Measurements from ENCODE around the gene MAB21L4. TPM values are rescaled to one million over a fixed set of nuclear protein-coding genes. Genes with fewer than 3 reads are reported as not detected.

Gene MAB21L4
- total RNA-seq, 2 donors from 2014 or later, result not detected

DNA sequence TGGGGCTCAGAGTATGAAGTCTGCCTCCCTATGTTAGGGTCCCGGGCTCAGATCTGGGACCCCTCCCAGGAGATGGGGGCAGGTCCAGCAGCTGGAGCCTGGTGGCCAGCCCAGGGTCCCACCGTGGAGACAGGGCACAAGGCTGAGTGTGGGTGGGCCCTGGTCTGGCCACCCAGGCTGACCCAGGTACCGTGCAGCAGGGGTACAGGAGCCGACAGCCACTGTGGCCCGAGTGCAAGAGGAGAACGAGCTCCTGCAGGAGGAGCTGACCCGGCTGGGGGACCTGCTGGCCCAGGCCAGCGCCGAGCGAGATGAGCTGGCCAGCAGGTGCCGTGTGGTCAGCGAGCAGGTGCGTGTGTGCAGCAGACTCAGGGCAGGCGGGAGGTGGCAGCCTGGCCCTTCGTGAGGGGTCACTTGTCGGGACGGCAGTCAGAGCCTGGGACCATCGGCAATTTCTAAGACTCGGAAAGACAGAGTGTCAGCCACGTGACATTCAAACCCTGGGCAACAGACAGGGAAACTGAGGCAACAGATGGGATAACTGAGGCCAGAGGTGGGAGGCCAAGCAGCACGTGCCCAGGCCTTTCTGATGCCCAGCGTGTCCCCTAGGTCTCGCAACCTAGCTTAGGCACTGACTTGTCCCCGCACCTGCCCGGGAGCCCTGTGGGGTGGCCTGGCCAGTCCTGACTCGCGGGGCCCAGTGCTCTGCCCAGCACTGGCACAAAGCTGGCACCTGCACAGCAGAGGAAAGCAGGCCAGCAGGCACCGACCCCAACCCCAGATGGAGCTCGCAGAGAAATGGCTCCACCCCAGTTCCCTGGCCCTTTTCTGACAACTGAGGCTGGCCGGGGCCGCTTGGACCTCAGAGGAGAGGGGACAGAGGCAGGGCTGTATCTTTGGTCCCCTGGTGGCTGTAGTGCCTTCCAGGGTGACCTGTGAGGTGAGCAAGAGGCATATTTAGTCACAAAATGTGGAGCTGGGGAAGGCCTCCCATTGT is 24.1 kb upstream of the MAB21L4 start:
- no peak for DNase-seq (ENCODE audit: low spot score)
- no peak overlapping the region for H3K27ac ChIP-seq
- peaks cover 13 to 20% of the 10 kb centered on the region in 2 donors for H3K4me1 ChIP-seq (ENCODE audit: control insufficient read depth in 1 of 2, low read depth in 2 of 2)

DNA sequence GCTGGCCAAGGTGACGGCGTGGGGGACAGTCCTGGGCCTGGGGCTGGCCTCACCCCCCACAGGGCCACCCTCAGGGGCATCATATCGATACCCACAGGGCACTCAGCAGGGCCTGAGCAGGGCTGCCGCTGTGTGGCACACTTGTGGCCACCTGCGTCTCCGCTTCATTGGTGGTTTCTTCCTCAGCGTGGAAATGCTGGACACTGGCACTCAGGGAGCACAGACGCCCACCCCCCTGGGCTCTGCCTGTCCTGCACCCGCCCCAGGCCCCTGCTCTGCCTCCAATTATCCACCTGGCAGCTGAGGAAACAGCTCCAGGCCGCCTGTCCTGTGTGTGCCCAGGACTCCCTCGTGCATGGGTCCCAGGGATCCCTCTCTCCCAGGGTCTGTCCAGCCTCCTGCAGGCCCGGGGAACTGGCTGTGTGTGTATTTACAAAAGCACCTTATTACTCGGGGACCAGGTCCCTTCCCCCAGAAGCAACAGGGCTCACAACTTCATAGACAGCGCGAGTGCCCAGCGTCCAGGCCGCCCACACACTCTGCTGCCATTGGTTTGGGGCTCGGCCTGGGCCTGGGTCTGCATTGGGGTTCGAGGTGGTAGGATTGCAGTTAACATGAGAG is 23.3 kb upstream of the MAB21L4 start:
- H3K36me3 ChIP-seq, result no peaks in the 10 kb centered on the region
- H3K4me3 ChIP-seq, result no peak overlapping the region
- no peaks in the 10 kb centered on the region for H3K9me3 ChIP-seq
- H3K27ac ChIP-seq, result no peak overlapping the region
- ATAC-seq (ENCODE audit: insufficient number of reproducible peaks, low FRiP score, low read depth), result no peak
- no peak for DNase-seq (ENCODE audit: low spot score)
- TF ChIP-seq, protein P1, sequence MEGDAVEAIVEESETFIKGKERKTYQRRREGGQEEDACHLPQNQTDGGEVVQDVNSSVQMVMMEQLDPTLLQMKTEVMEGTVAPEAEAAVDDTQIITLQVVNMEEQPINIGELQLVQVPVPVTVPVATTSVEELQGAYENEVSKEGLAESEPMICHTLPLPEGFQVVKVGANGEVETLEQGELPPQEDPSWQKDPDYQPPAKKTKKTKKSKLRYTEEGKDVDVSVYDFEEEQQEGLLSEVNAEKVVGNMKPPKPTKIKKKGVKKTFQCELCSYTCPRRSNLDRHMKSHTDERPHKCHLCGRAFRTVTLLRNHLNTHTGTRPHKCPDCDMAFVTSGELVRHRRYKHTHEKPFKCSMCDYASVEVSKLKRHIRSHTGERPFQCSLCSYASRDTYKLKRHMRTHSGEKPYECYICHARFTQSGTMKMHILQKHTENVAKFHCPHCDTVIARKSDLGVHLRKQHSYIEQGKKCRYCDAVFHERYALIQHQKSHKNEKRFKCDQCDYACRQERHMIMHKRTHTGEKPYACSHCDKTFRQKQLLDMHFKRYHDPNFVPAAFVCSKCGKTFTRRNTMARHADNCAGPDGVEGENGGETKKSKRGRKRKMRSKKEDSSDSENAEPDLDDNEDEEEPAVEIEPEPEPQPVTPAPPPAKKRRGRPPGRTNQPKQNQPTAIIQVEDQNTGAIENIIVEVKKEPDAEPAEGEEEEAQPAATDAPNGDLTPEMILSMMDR (IDR thresholded peaks at IDR 0.05), result no peak
- H3K27me3 ChIP-seq (replicated peaks; ENCODE audit: insufficient read depth), result no peaks in the 10 kb centered on the region
- peaks cover 13 to 25% of the 10 kb centered on the region in 2 donors for H3K4me1 ChIP-seq (ENCODE audit: control insufficient read depth in 1 of 2, low read depth in 2 of 2)

More for the DNA sequence above, 24.1 kb upstream of the MAB21L4 start:
- Histone ChIP-seq H3K36me3 (no peaks in the 10 kb centered on the region), H3K9me3 (no peaks in the 10 kb centered on the region), H3K4me3 (no peak overlapping the region), H3K27me3 (replicated peaks; ENCODE audit: insufficient read depth) (no peaks in the 10 kb centered on the region)
- TF ChIP-seq, protein P1 (IDR thresholded peaks at IDR 0.05), result no peak
- ATAC-seq (ENCODE audit: insufficient number of reproducible peaks, low FRiP score, low read depth), result no peak

DNA sequence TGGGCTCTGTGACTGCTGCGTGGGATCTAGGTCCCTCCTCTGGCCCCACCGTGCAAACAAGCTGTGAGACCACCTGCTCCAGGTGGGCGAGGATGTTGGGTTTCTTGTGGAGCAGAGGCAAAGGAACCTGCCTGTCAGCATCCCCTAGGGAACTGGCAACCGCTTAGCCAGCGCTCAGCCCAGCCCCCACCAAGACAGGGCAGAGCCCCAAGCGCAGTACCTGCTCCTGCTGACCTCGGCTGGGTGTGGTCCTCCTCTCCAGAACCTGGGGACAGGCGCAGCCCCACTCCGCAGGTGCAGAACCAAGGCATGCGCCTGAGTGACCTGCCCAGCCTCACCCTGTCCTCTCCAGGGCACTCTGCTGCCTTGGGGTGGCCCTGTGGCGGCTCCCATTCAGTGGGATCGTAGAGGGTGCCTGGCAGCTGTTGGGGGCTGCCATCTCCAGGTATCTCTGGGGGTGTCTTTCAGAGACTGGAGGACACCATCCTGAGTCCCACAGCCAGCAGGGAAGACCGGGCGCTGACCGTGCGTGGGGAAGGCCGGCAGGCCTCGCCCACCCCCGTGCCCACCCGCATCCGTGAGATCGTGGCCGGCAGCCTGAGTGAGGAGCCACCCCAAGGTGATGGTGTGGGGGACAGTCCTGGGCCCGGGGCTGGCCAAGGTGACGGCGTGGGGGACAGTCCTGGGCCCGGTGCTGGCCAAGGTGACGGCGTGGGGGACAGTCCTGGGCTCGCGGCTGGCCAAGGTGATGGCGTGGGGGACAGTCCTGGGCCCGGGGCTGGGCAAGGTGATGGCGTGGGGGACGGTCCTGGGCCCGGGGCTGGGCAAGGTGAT is 22.5 kb upstream of the MAB21L4 start:
- Histone ChIP-seq H3K4me1 (ENCODE audit: control insufficient read depth in 1 of 2, low read depth in 2 of 2) (peaks cover 19 to 33% of the 10 kb centered on the region in 2 donors), H3K9me3 (no peaks in the 10 kb centered on the region), H3K36me3 (no peaks in the 10 kb centered on the region), H3K4me3 (no peak overlapping the region), H3K27me3 (replicated peaks; ENCODE audit: insufficient read depth) (no peaks in the 10 kb centered on the region), H3K27ac (no peak overlapping the region)
- ATAC-seq (ENCODE audit: insufficient number of reproducible peaks, low FRiP score, low read depth) (no peak), DNase-seq (ENCODE audit: low spot score) (no peak)
- TF ChIP-seq, protein P1 (IDR thresholded peaks at IDR 0.05), result no peak

DNA sequence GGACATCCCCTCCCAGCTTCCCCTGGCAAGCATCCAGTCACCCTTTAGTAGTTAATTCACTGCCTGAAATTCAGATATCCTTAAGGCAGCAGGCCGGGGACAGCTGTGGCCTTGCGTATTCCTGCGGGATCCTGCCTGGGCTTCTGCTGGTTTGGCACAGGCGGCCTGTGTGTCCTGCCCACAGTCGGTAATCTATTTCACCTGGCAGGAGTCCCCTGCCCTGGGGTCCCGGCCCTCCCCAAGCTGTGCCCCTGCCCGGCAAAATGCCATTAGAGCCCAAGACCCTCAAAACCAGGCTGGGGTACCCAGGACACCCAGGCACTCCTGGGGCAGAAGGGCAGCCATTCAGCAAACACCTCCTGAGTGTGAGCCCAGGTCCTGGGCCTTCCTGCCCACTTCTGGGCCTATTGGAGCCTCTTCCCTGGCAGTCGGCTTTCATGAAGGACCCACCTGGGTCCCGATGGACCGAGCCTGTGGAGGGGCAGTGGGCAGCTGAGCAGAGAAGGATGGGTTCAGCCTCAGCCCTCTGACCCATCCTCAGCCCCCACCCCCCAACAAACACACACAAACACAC is 21.8 kb upstream of the MAB21L4 start:
- no peak for ATAC-seq (ENCODE audit: insufficient number of reproducible peaks, low FRiP score, low read depth)
- no peaks in the 10 kb centered on the region for H3K27me3 ChIP-seq (replicated peaks; ENCODE audit: insufficient read depth)
- no peak for DNase-seq (ENCODE audit: low spot score)
- no peak overlapping the region for H3K27ac ChIP-seq
- no peak overlapping the region for H3K4me3 ChIP-seq
- H3K9me3 ChIP-seq, result no peaks in the 10 kb centered on the region
- peaks cover 19 to 35% of the 10 kb centered on the region in 2 donors for H3K4me1 ChIP-seq (ENCODE audit: control insufficient read depth in 1 of 2, low read depth in 2 of 2)
- TF ChIP-seq, protein P1 (IDR thresholded peaks at IDR 0.05), result no peak
- no peaks in the 10 kb centered on the region for H3K36me3 ChIP-seq

Measured in thoracic aorta (tissue), 2 donors.